GM12874 (cell line): ENCODE data around the gene LRRC9.

Experiments used
- CTCF ChIP-seq: IDR thresholded peaks from 2 replicates; pipeline ENCODE4 v1.5.1; 2011; ENCODE audit warnings: low read depth, mild to moderate bottlenecking, control low read depth, low read length, moderate library complexity; ENCODE audit not compliant: insufficient read depth

The LRRC9 gene

GRCh38 chr14:59919570-59920377 lies at the start of gene LRRC9:
Gene LRRC9, plus strand, starts transcription at chr14:59920144.
- TF ChIP-seq CTCF = no peak

GRCh38 chr14:59870277-59871165 lies 49.4 kb upstream of the LRRC9 start, which contains the start of gene RTN1:
Gene RTN1, minus strand, starts transcription at chr14:59870776. Its CDS starts 146 bp downstream, at chr14:59870630.
- TF ChIP-seq CTCF = no peak

GRCh38 chr14:59871166-59871495 lies 48.8 kb upstream of the LRRC9 start:
- no peak for TF ChIP-seq CTCF

- peak; percentile 35; the same call in 1 of the 2 replicates for TF ChIP-seq CTCF
Measured at GRCh38 chr14:59882957-59883356, 37.0 kb upstream of the LRRC9 start.

- TF ChIP-seq CTCF = no peak
Measured at GRCh38 chr14:59890676-59891075, 29.3 kb upstream of the LRRC9 start.

GRCh38 chr14:59895721-59896120 lies 24.2 kb upstream of the LRRC9 start:
- no peak for TF ChIP-seq CTCF

GRCh38 chr14:59897757-59898383 lies 22.1 kb upstream of the LRRC9 start:
- peak; percentile 44 for TF ChIP-seq CTCF
